Measurements from ENCODE around the gene ACTL6A.

ACTL6A gene

GRCh38 chr3:179544981-179545645 is 17.6 kb upstream of the ACTL6A start:
- no peaks in the 10 kb centered on the region for H3K4me1 ChIP-seq (ENCODE audit: insufficient read depth, low read length)
- H3K4me2 ChIP-seq (ENCODE audit: insufficient read depth, low read length) = no peak overlapping the region
- H3K79me2 ChIP-seq (ENCODE audit: insufficient read depth, low read length) = no peaks in the 10 kb centered on the region
- peaks cover 4% of the 10 kb centered on the region for H3K27me3 ChIP-seq (ENCODE audit: insufficient read depth, low read length, poor library complexity)
- H3K9ac ChIP-seq (ENCODE audit: low read depth, low read length) = no peak overlapping the region
- H3K4me3 ChIP-seq (ENCODE audit: low read depth in 1 of 2, low read length in 2 of 2) = no peak overlapping the region
- H4K20me1 ChIP-seq (ENCODE audit: insufficient read depth, low read length) = no peaks in the 10 kb centered on the region
- no peaks in the 10 kb centered on the region for H3K9me3 ChIP-seq (ENCODE audit: insufficient read depth, low read length, severe bottlenecking)
- ATAC-seq (ENCODE audit: insufficient read depth, low read depth) (no peak), DNase-seq (no peak)
- H2AFZ ChIP-seq (ENCODE audit: low read depth, low read length) = no peak overlapping the region
- no peak for TF ChIP-seq EZH2 (IDR thresholded peaks at IDR 0.05; ENCODE audit: borderline replicate concordance, low read depth, low read length, severe bottlenecking)
- no peak for TF ChIP-seq CTCF (IDR thresholded peaks at IDR 0.05; ENCODE audit: borderline replicate concordance, extremely low read depth, low read length, poor library complexity, severe bottlenecking)
- H3K36me3 ChIP-seq (ENCODE audit: insufficient read depth, low read length) = no peaks in the 10 kb centered on the region
- H3K27ac ChIP-seq (ENCODE audit: low read length) = no peak overlapping the region

- Histone ChIP-seq H3K79me2 (ENCODE audit: insufficient read depth, low read length) (no peaks in the 10 kb centered on the region), H3K4me2 (ENCODE audit: insufficient read depth, low read length) (no peak overlapping the region), H3K4me3 (ENCODE audit: low read depth in 1 of 2, low read length in 2 of 2) (no peak overlapping the region), H3K27me3 (ENCODE audit: insufficient read depth, low read length, poor library complexity) (no peaks in the 10 kb centered on the region), H2AFZ (ENCODE audit: low read depth, low read length) (no peak overlapping the region), H3K4me1 (ENCODE audit: insufficient read depth, low read length) (no peaks in the 10 kb centered on the region), H4K20me1 (ENCODE audit: insufficient read depth, low read length) (no peaks in the 10 kb centered on the region), H3K9ac (ENCODE audit: low read depth, low read length) (no peak overlapping the region), H3K36me3 (ENCODE audit: insufficient read depth, low read length) (no peaks in the 10 kb centered on the region), H3K9me3 (ENCODE audit: insufficient read depth, low read length, severe bottlenecking) (no peaks in the 10 kb centered on the region), H3K27ac (ENCODE audit: low read length) (no peak overlapping the region)
- ATAC-seq (ENCODE audit: insufficient read depth, low read depth) (no peak), DNase-seq (no peak)
- TF ChIP-seq CTCF (IDR thresholded peaks at IDR 0.05; ENCODE audit: borderline replicate concordance, extremely low read depth, low read length, poor library complexity, severe bottlenecking) (no peak), EZH2 (IDR thresholded peaks at IDR 0.05; ENCODE audit: borderline replicate concordance, low read depth, low read length, severe bottlenecking) (no peak)
These were observed 15.9 kb upstream of the ACTL6A start for GRCh38 chr3:179546814-179547241.

- TF ChIP-seq EZH2 (IDR thresholded peaks at IDR 0.05; ENCODE audit: borderline replicate concordance, low read depth, low read length, severe bottlenecking) (no peak), CTCF (IDR thresholded peaks at IDR 0.05; ENCODE audit: borderline replicate concordance, extremely low read depth, low read length, poor library complexity, severe bottlenecking) (no peak)
- ATAC-seq (ENCODE audit: insufficient read depth, low read depth) = no peak
- no peak overlapping the region for H2AFZ ChIP-seq (ENCODE audit: low read depth, low read length)
These were observed 11.2 kb upstream of the ACTL6A start for GRCh38 chr3:179551349-179552105.

More at GRCh38 chr3:179551349-179552105, 11.2 kb upstream of the ACTL6A start:
- no peak overlapping the region for H3K4me2 ChIP-seq (ENCODE audit: insufficient read depth, low read length)
- no peaks in the 10 kb centered on the region for H3K79me2 ChIP-seq (ENCODE audit: insufficient read depth, low read length)
- no peaks in the 10 kb centered on the region for H4K20me1 ChIP-seq (ENCODE audit: insufficient read depth, low read length)
- no peaks in the 10 kb centered on the region for H3K27me3 ChIP-seq (ENCODE audit: insufficient read depth, low read length, poor library complexity)
- no peak overlapping the region for H3K9ac ChIP-seq (ENCODE audit: low read depth, low read length)
- no peak for DNase-seq
- no peaks in the 10 kb centered on the region for H3K4me1 ChIP-seq (ENCODE audit: insufficient read depth, low read length)
- H3K9me3 ChIP-seq (ENCODE audit: insufficient read depth, low read length, severe bottlenecking) = no peaks in the 10 kb centered on the region
- H3K27ac ChIP-seq (ENCODE audit: low read length) = no peak overlapping the region
- H3K36me3 ChIP-seq (ENCODE audit: insufficient read depth, low read length) = no peaks in the 10 kb centered on the region
- H3K4me3 ChIP-seq (ENCODE audit: low read depth in 1 of 2, low read length in 2 of 2) = no peak overlapping the region

Measured in DND-41 (cell line).